HEK293 (cell line): Measurements from ENCODE around the gene PTH1R.
A peak's percentile ranks its signal among the peaks of the same experiment; 100 is the strongest.

Source experiments
- AEBP2 ChIP-seq: fragments of 450-650 bp; formaldehyde crosslinking; IDR thresholded peaks from 2 replicates; pipeline ENCODE4 v1.5.1; 2016; ENCODE audit warnings: missing biosample characterization, missing genetic modification characterization, borderline replicate concordance
- CTCF ChIP-seq: fragments of 450-650 bp; formaldehyde crosslinking; IDR thresholded peaks from 2 replicates; pipeline ENCODE4 v1.5.1; 2016; ENCODE audit warnings: missing biosample characterization, missing genetic modification characterization
- YY1 ChIP-seq: fragments of 450-650 bp; formaldehyde crosslinking; IDR thresholded peaks from 2 replicates; pipeline ENCODE4 v1.5.1; 2018; ENCODE audit warnings: missing biosample characterization, missing genetic modification characterization
- ZFP37 ChIP-seq: fragments of 450-650 bp; formaldehyde crosslinking; IDR thresholded peaks from 2 replicates; pipeline ENCODE4 v1.5.1; 2016; ENCODE audit warnings: missing biosample characterization, missing genetic modification characterization
- ZNF132 ChIP-seq: fragments of 450-650 bp; formaldehyde crosslinking; IDR thresholded peaks from 2 replicates; pipeline ENCODE4 v1.5.1; 2017; ENCODE audit warnings: missing biosample characterization, missing genetic modification characterization, borderline replicate concordance
- ZNF280C ChIP-seq: fragments of 450-650 bp; formaldehyde crosslinking; IDR thresholded peaks from 2 replicates; pipeline ENCODE4 v1.5.1; 2016; ENCODE audit warnings: missing biosample characterization, missing genetic modification characterization
- ZNF341 ChIP-seq: fragments of 450-650 bp; formaldehyde crosslinking; IDR thresholded peaks from 2 replicates; pipeline ENCODE4; 2016; ENCODE audit warnings: low read depth, missing biosample characterization, missing genetic modification characterization
- TF ChIP-seq, protein P1 (sequence below): sonication (generic); formaldehyde crosslinking; IDR thresholded peaks from 2 replicates; pipeline ENCODE4 v1.8.1; 2022; ENCODE audit warnings: mild to moderate bottlenecking, moderate library complexity, missing genetic modification reagents
- TF ChIP-seq, protein P2 (sequence below): fragments of 450-650 bp; formaldehyde crosslinking; IDR thresholded peaks from 2 replicates; pipeline ENCODE4 v1.5.1; 2016; ENCODE audit warnings: missing biosample characterization, missing genetic modification characterization

DNA sequence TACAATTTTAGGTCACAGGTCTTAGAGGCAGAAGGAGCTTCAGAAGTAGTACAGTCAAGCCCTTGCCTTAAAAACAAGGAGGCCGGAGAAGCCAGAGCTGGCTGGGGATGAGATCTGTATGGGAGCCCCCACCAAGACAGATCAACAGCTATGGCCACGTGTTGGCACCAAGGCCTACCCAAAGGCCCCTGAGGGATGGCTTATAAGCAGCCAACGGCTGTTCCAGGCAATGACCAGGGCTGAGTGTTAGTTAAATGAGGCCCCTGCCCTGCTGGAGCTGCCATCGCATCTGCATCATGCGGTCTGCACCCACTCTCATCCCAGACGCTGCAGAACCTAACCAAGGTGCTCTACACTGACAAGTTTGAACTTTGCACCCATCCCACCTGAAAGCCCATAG is 55.7 kb downstream of the PTH1R start:
- TF ChIP-seq ZFP37 (tag by site-specific recombination), result no peak
- TF ChIP-seq CTCF (tag by site-specific recombination), result no peak
- TF ChIP-seq, protein P1, sequence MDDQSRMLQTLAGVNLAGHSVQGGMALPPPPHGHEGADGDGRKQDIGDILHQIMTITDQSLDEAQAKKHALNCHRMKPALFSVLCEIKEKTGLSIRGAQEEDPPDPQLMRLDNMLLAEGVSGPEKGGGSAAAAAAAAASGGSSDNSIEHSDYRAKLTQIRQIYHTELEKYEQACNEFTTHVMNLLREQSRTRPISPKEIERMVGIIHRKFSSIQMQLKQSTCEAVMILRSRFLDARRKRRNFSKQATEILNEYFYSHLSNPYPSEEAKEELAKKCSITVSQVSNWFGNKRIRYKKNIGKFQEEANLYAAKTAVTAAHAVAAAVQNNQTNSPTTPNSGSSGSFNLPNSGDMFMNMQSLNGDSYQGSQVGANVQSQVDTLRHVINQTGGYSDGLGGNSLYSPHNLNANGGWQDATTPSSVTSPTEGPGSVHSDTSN (CRISPR knock-in tag), result no peak
- no peak for TF ChIP-seq YY1 (tag by site-specific recombination)
- TF ChIP-seq ZNF341 (tag by site-specific recombination), result peak; percentile 55; the same call in 1 of the 2 replicates
- no peak for TF ChIP-seq ZNF132 (tag by site-specific recombination)
- no peak for TF ChIP-seq AEBP2 (tag by site-specific recombination)
- TF ChIP-seq, protein P2, sequence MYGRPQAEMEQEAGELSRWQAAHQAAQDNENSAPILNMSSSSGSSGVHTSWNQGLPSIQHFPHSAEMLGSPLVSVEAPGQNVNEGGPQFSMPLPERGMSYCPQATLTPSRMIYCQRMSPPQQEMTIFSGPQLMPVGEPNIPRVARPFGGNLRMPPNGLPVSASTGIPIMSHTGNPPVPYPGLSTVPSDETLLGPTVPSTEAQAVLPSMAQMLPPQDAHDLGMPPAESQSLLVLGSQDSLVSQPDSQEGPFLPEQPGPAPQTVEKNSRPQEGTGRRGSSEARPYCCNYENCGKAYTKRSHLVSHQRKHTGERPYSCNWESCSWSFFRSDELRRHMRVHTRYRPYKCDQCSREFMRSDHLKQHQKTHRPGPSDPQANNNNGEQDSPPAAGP, result no peak
- no peak for TF ChIP-seq ZNF280C (tag by site-specific recombination)
